GM12878 (cell line): ENCODE measurements around the gene KISS1R. TPM values are rescaled to one million over a fixed set of nuclear protein-coding genes. Genes with fewer than 3 reads are reported as not detected.
A peak's percentile ranks its signal among the peaks of the same experiment; 100 is the strongest.

Source experiments
- CHD4 ChIP-seq: fragments of 200-600 bp; sonication (generic); IDR thresholded peaks from 2 replicates; pipeline ENCODE4 v1.6.1; 2016; ENCODE audit warnings: mild to moderate bottlenecking
- CREB1 ChIP-seq: IDR thresholded peaks from 2 replicates; pipeline ENCODE4 v1.6.1; 2012; ENCODE audit warnings: low read depth, mild to moderate bottlenecking, inconsistent platforms
- HDGF ChIP-seq: fragments of 450-650 bp; IDR thresholded peaks from 2 replicates; pipeline ENCODE4 v1.6.1; 2016; ENCODE audit warnings: antibody characterized with exemption
- IKZF1 ChIP-seq: fragments of 450-650 bp; conservative IDR thresholded peaks from 2 replicates; pipeline ENCODE4 v1.6.1; 2017; ENCODE audit warnings: antibody characterized with exemption, mild to moderate bottlenecking
- IKZF2 ChIP-seq, 2 experiments: fragments of 450-650 bp; IDR thresholded peaks; 2 replicates each; pipeline ENCODE4 v1.6.1; 2017; ENCODE audit warnings: mild to moderate bottlenecking in 2 of 2, moderate library complexity in 2 of 2
- KAT2A ChIP-seq: conservative IDR thresholded peaks from 2 replicates; pipeline ENCODE4 v1.6.1; 2011; ENCODE audit warnings: low read depth, low read length; ENCODE audit not compliant: control insufficient read depth
- KDM1A ChIP-seq: fragments of 200-600 bp; sonication (generic); IDR thresholded peaks from 2 replicates; pipeline ENCODE4 v1.6.1; 2016; ENCODE audit warnings: borderline replicate concordance
- MEF2A ChIP-seq: IDR thresholded peaks from 2 replicates; pipeline ENCODE4 v1.6.1; 2011; ENCODE audit warnings: low read depth, mild to moderate bottlenecking, low read length, moderate library complexity; ENCODE audit not compliant: insufficient read depth
- NFXL1 ChIP-seq: fragments of 450-650 bp; IDR thresholded peaks from 2 replicates; pipeline ENCODE4 v1.6.1; 2017; ENCODE audit warnings: antibody characterized with exemption, mild to moderate bottlenecking, borderline replicate concordance
- RAD21 ChIP-seq: IDR thresholded peaks from 2 replicates; pipeline ENCODE4 v1.6.1; 2011; ENCODE audit warnings: mild to moderate bottlenecking, low read depth, low read length, moderate library complexity; ENCODE audit not compliant: insufficient read depth
- RCOR1 ChIP-seq: conservative IDR thresholded peaks from 2 replicates; pipeline ENCODE4 v1.6.1; 2012; ENCODE audit warnings: low read depth, low read length, improper control_type of control experiment
- RUNX3 ChIP-seq: IDR thresholded peaks from 2 replicates; pipeline ENCODE4 v1.6.1; 2012; ENCODE audit warnings: low read length, inconsistent platforms
- SMARCA5 ChIP-seq: fragments of 450-650 bp; IDR thresholded peaks from 2 replicates; pipeline ENCODE4 v1.6.1; 2017; ENCODE audit warnings: mild to moderate bottlenecking
- SPI1 ChIP-seq: IDR thresholded peaks from 2 replicates; pipeline ENCODE4 v1.6.1; 2011; ENCODE audit warnings: low read depth, mild to moderate bottlenecking, low read length, moderate library complexity, borderline replicate concordance; ENCODE audit not compliant: insufficient read depth
- SRF ChIP-seq, 2 experiments: IDR thresholded peaks; 2 replicates each; pipeline ENCODE4 v1.6.1; 2011; ENCODE audit warnings: low read depth in 2 of 2, low read length in 2 of 2, mild to moderate bottlenecking in 1 of 2, moderate library complexity in 1 of 2
- STAT3 ChIP-seq: IDR thresholded peaks from 2 replicates; pipeline ENCODE4 v1.6.1; 2011; ENCODE audit warnings: low read depth, low read length, improper control_type of control experiment
- TCF3 ChIP-seq: IDR thresholded peaks from 2 replicates; pipeline ENCODE4 v1.6.1; 2012; ENCODE audit warnings: low read depth, mild to moderate bottlenecking, low read length, borderline replicate concordance; ENCODE audit not compliant: insufficient read depth
- polyA plus RNA-seq, 11 experiments: library from polyadenylated mRNA; depleted of rRNA in 4 of 11; unstranded in 6 of 11; stranded (reverse) in 5 of 11; fragments of >200 nt; fragmentation: Nextera tagmentation in 4 of 11; fragmentation: Illumina TruSeq in 1 of 11; extraction: Ambion mirVana in 4 of 11; extraction: Trizol in 1 of 11; gene quantifications; 1 replicate in 1 of 11; 2 replicates in 10 of 11; pipeline versions ENCODE4 v1.2.1 to v1.2.3, GENCODE V29; 2011 to 2016; ENCODE audit warnings: inconsistent platforms in 2 of 11, missing spikeins in 2 of 11, low read depth in 1 of 11
- total RNA-seq, 4 experiments: library from RNA; depleted of rRNA in 3 of 4; stranded (reverse); fragments of >200 nt in 3 of 4; fragmentation: Illumina TruSeq in 1 of 4; extraction: Trizol in 1 of 4; gene quantifications; 2 replicates each; pipeline versions ENCODE4 v1.2.1 to v1.2.3, GENCODE V29; 2013 to 2021
- TF ChIP-seq, protein P1 (sequence below): fragments of 450-650 bp; formaldehyde crosslinking; IDR thresholded peaks from 2 replicates; pipeline ENCODE4 v1.4.0; 2022; ENCODE audit warnings: mild to moderate bottlenecking, moderate library complexity
- TF ChIP-seq, protein P2 (sequence below): IDR thresholded peaks from 2 replicates; pipeline ENCODE4 v1.6.1; 2011; ENCODE audit warnings: low read depth, mild to moderate bottlenecking, low read length, moderate library complexity, borderline replicate concordance; ENCODE audit errors: extremely low read depth
- TF ChIP-seq, protein P3 (sequence below): fragments of 450-650 bp; IDR thresholded peaks from 2 replicates; pipeline ENCODE4 v1.6.1; 2017; ENCODE audit warnings: mild to moderate bottlenecking, low read depth, inconsistent platforms; ENCODE audit not compliant: poor library complexity, severe bottlenecking
- TF ChIP-seq, protein P4 (sequence below): fragments of 450-650 bp; IDR thresholded peaks from 2 replicates; pipeline ENCODE4 v1.6.1; 2018; ENCODE audit warnings: mild to moderate bottlenecking, low read depth, moderate library complexity; ENCODE audit not compliant: partially characterized antibody

The KISS1R gene
- total and polyA plus RNA-seq, 10 of the 15 experiments (the other 5 are each of a cell fraction or from before 2014, with no cell fraction given) = 0.13 to 2.7 (median 1.4) TPM; not detected in 3

DNA sequence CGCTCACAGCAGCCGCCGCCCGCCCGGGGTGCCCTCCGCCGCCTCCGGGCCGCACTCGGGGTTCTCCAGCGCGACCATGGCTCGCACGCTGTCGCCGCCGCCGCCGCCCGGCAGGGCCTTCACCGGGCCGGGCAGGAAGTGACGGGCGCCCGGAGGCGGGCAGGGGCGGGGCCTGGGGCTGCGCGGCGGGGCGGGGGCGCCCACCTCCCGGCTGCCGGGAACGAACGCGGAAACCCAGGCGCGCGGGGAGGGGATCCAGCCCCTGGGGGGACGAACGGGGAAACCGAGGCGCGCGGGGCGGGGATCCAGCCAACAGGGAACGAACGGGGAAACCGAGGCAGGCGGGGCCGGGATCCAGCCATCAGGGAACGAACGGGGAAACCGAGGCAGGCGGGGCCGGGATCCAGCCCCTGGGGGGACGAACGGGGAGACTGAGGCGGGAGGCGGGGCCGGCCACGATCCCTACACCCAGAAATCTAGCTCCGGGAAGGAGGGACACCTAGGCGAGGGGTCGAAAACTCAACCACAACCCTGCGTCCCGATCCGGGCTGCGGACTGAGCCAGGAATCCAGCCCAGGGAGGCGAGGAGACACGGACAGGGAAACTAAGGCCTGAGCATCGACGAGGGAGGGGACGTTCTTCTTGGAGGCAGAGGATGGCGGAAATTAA is 3.9 kb upstream of the KISS1R start, which contains the start of gene R3HDM4 (continued):
- no peak for TF ChIP-seq KDM1A
- TF ChIP-seq, protein P1, sequence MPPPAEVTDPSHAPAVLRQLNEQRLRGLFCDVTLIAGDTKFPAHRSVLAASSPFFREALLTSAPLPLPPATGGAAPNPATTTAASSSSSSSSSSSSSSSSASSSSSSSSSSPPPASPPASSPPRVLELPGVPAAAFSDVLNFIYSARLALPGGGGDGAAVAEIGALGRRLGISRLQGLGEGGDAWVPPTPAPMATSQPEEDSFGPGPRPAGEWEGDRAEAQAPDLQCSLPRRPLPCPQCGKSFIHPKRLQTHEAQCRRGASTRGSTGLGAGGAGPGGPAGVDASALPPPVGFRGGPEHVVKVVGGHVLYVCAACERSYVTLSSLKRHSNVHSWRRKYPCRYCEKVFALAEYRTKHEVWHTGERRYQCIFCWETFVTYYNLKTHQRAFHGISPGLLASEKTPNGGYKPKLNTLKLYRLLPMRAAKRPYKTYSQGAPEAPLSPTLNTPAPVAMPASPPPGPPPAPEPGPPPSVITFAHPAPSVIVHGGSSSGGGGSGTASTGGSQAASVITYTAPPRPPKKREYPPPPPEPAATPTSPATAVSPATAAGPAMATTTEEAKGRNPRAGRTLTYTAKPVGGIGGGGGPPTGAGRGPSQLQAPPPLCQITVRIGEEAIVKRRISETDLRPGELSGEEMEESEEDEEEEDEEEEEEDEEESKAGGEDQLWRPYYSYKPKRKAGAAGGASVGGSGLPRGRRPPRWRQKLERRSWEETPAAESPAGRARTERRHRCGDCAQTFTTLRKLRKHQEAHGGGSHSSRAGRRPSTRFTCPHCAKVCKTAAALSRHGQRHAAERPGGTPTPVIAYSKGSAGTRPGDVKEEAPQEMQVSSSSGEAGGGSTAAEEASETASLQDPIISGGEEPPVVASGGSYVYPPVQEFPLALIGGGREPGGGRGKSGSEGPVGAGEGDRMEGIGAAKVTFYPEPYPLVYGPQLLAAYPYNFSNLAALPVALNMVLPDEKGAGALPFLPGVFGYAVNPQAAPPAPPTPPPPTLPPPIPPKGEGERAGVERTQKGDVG (CRISPR knock-in tag) = no peak
- no peak for TF ChIP-seq SPI1
- TF ChIP-seq IKZF2 (IDR thresholded peaks at IDR 0.05) = no peak
- no peak for TF ChIP-seq HDGF
- no peak for TF ChIP-seq CHD4
- TF ChIP-seq TCF3 = no peak
- TF ChIP-seq SRF (IDR thresholded peaks at IDR 0.05; ENCODE audit: low read depth in 2 of 2, low read length in 2 of 2) = 0 out of 4 replicates have a peak, but pooled peaks of 1 of the 2 experiments have one; percentile 44
- TF ChIP-seq RUNX3 = no peak
- TF ChIP-seq RCOR1 = no peak
- no peak for TF ChIP-seq RAD21
- TF ChIP-seq, protein P2, sequence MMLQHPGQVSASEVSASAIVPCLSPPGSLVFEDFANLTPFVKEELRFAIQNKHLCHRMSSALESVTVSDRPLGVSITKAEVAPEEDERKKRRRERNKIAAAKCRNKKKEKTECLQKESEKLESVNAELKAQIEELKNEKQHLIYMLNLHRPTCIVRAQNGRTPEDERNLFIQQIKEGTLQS = no peak
- TF ChIP-seq IKZF1 = peak; percentile 49; the same call in 1 of the 2 replicates
- TF ChIP-seq STAT3 = no peak
- TF ChIP-seq, protein P3, sequence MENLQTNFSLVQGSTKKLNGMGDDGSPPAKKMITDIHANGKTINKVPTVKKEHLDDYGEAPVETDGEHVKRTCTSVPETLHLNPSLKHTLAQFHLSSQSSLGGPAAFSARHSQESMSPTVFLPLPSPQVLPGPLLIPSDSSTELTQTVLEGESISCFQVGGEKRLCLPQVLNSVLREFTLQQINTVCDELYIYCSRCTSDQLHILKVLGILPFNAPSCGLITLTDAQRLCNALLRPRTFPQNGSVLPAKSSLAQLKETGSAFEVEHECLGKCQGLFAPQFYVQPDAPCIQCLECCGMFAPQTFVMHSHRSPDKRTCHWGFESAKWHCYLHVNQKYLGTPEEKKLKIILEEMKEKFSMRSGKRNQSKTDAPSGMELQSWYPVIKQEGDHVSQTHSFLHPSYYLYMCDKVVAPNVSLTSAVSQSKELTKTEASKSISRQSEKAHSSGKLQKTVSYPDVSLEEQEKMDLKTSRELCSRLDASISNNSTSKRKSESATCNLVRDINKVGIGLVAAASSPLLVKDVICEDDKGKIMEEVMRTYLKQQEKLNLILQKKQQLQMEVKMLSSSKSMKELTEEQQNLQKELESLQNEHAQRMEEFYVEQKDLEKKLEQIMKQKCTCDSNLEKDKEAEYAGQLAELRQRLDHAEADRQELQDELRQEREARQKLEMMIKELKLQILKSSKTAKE = no peak
- TF ChIP-seq, protein P4, sequence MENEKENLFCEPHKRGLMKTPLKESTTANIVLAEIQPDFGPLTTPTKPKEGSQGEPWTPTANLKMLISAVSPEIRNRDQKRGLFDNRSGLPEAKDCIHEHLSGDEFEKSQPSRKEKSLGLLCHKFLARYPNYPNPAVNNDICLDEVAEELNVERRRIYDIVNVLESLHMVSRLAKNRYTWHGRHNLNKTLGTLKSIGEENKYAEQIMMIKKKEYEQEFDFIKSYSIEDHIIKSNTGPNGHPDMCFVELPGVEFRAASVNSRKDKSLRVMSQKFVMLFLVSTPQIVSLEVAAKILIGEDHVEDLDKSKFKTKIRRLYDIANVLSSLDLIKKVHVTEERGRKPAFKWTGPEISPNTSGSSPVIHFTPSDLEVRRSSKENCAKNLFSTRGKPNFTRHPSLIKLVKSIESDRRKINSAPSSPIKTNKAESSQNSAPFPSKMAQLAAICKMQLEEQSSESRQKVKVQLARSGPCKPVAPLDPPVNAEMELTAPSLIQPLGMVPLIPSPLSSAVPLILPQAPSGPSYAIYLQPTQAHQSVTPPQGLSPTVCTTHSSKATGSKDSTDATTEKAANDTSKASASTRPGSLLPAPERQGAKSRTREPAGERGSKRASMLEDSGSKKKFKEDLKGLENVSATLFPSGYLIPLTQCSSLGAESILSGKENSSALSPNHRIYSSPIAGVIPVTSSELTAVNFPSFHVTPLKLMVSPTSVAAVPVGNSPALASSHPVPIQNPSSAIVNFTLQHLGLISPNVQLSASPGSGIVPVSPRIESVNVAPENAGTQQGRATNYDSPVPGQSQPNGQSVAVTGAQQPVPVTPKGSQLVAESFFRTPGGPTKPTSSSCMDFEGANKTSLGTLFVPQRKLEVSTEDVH = no peak
- peak; percentile 61; the same call in 1 of the 2 replicates for TF ChIP-seq CREB1
- no peak for TF ChIP-seq KAT2A
- no peak for TF ChIP-seq MEF2A
- TF ChIP-seq SMARCA5 = no peak
- no peak for TF ChIP-seq NFXL1
